ENCODE data around the gene TANC1.

DNA sequence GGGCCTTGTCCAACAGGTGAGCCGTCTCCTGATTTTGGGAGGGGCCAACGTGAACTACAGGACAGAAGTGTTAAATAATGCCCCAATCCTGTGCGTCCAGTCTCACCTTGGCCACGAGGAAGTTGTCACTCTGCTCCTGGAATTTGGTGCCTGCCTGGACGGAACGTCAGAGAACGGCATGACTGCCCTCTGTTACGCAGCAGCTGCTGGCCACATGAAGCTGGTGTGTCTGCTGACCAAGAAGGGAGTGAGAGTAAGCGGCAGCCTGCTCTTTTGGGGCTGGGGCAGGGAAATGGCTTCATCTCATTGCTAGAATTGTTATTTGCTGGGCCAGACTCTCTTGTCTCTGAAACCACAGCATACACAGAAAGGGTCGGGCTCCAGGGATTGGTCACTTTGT lies 225.8 kb downstream of the TANC1 start:
- TF ChIP-seq, protein P1, sequence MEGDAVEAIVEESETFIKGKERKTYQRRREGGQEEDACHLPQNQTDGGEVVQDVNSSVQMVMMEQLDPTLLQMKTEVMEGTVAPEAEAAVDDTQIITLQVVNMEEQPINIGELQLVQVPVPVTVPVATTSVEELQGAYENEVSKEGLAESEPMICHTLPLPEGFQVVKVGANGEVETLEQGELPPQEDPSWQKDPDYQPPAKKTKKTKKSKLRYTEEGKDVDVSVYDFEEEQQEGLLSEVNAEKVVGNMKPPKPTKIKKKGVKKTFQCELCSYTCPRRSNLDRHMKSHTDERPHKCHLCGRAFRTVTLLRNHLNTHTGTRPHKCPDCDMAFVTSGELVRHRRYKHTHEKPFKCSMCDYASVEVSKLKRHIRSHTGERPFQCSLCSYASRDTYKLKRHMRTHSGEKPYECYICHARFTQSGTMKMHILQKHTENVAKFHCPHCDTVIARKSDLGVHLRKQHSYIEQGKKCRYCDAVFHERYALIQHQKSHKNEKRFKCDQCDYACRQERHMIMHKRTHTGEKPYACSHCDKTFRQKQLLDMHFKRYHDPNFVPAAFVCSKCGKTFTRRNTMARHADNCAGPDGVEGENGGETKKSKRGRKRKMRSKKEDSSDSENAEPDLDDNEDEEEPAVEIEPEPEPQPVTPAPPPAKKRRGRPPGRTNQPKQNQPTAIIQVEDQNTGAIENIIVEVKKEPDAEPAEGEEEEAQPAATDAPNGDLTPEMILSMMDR (conservative IDR thresholded peaks at IDR 0.05 in 1 of 2, IDR thresholded peaks at IDR 0.05 in 1 of 2; ENCODE audit: extremely low read depth in 1 of 2, insufficient read depth in 1 of 2, low read depth in 1 of 2, low read length in 2 of 2): no peak
- TF ChIP-seq EZH2 (IDR thresholded peaks at IDR 0.05; ENCODE audit: borderline replicate concordance, low read length): no peak
